Prostate gland (tissue), 2 donors: ENCODE results near the gene OSBPL7.

Experiments
- CTCF ChIP-seq, 4 experiments: fragments of 200-600 bp in 2 of 4; fragments of 450-650 bp in 2 of 4; sonication (generic) in 2 of 4; IDR thresholded peaks; 1 replicate in 3 of 4; 2 replicates in 1 of 4; pipeline ENCODE4 v1.5.1; 2016 to 2019; ENCODE audit warnings: antibody characterized with exemption in 4 of 4, mild to moderate bottlenecking in 2 of 4, moderate library complexity in 2 of 4
- POLR2A ChIP-seq: fragments of 450-650 bp; IDR thresholded peaks from one replicate; pipeline ENCODE4 v1.6.1; 2016; ENCODE audit warnings: antibody characterized with exemption, mild to moderate bottlenecking
- POLR2AphosphoS5 ChIP-seq: sonication (generic); formaldehyde crosslinking; IDR thresholded peaks from one replicate; pipeline ENCODE4 v1.6.1; 2017; ENCODE audit warnings: antibody characterized with exemption

- TF ChIP-seq CTCF (IDR thresholded peaks at IDR 0.05) (no peak), POLR2A (no peak), POLR2AphosphoS5 (no peak)
Measured at GRCh38 chr17:47792979-47793378, 28.6 kb downstream of the OSBPL7 start.
